Activated naive CD4-positive, alpha-beta T cell treated with Interleukin-2 at 50 U/mL for 16 hours (primary cell): Measurements from ENCODE around the gene B3GNT3.

Source experiments
- DNase-seq: peaks from one replicate; pipeline ENCODE4 v3.0.0-alpha.2; 2020

Gene B3GNT3, protein sequence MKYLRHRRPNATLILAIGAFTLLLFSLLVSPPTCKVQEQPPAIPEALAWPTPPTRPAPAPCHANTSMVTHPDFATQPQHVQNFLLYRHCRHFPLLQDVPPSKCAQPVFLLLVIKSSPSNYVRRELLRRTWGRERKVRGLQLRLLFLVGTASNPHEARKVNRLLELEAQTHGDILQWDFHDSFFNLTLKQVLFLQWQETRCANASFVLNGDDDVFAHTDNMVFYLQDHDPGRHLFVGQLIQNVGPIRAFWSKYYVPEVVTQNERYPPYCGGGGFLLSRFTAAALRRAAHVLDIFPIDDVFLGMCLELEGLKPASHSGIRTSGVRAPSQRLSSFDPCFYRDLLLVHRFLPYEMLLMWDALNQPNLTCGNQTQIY

DNA sequence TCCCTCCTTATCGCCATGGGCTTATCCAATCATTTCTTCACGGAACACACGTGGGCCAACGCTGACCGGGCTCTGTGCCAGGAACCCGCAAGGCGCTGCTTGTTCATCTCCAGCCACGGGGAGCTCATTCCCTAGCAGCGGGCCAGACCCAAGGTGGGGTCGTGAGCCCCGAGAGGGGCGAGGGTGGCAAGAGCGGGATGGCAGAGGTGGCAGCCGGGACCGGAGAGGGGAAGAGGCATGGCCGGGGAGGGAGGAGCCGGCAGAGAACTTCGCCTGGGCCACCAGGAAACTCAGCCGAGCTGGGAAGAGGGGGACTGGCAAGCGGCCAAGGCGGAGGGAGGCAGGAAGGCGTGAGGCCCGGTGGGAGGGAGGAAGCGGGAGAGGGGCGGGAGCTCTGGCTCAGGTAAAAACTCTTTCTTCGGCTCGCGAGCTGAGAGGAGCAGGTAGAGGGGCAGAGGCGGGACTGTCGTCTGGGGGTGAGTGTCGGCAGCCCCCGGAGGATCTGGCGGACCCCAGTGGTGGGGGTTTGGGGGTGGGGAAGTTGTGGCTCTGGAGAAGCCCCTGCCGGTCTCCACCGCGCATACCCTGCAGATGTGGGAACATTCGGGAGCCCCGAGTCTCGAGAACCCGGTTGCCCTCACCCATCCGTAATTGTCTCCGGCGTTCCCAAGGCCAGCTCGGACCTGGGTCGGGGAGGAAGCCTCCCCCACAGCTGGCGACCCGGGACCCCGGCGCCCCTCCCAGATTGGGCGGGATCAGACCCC is at the start of gene B3GNT3:
TSS of gene B3GNT3 (plus strand) at position 408 of the 764 bp plus-strand sequence. CDS start 12,670 bp downstream, outside the sequence.
- DNase-seq, result peak; percentile 24

DNA sequence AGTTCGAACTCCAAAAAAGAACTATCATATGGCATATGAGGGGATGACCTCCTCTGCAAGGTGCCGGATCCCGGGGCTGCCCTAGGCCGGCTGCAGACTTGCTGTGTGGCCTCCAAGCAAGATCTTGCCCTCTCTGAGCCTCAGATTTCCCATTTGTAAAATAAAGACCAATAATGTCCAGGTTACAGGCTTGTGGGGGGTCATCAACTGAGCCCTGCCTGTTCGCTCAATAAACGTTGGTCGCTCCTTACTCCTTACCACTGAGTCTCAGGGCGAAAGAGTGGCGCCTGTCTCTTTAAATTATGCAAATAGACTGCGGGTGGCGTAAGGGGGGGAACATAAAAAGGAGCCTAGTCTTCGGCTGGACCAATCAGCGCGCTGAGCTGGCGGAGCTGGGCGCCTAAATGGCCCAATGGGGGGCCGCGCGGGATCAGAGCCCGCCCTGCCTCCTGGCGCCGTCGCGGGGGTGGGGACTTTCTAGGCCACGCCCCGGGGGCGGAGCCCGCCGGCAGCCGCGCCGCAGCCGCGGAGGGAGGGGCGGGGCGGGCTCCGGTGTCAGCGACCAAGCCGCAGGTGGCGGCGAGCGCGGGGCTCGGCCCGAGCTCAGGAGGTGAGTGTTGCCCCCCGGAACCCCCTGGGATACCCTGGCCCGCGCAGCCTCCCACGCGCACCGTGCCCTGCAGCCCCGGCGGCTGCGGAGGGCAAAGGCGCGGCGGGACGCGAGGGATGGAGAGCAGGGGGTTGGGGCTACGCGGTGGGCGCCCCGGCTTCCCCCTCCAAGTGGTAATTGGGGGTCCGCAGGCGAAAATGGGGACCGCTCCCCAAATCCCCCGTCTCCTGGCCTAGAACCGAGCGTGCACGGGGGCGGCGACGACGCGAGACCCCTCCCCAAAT is 47.5 kb upstream of the B3GNT3 start:
- DNase-seq, result peak; percentile 95

DNA sequence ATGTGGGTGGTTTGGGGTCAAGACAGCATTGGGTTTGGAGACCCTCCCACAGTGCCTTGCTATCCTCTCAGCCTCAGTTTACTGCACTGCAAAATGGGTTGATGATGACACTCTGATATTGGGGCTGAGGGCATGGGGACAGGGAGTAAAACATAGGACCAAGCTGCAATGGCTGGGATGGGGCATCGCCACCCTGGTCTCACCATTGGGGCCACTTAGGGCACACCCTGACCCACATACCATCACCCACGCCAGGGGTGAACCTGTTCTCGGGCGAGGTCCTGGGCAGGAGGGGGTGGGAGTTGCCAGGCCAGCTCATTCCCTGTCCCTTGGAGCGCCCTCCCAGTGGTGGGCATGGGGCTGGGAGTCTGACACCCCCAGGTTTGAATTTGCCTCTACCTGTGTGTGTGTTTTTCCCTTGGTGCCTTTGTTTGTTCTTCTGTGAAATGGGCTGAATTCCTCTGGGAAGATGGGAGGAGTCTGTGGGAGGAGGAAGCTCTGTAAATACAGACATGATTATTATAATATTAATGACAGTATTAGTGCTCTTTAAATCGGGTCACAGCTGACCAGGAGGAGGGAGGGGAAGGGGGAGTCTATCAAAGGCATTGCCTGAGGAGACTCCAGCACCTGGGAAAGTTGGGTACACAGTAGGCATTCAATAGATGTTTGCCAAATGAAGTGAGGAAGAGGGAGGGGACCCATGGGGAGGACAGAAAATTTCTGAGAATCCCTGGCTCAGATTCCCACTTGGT is 45.9 kb upstream of the B3GNT3 start:
- DNase-seq, result no peak

DNA sequence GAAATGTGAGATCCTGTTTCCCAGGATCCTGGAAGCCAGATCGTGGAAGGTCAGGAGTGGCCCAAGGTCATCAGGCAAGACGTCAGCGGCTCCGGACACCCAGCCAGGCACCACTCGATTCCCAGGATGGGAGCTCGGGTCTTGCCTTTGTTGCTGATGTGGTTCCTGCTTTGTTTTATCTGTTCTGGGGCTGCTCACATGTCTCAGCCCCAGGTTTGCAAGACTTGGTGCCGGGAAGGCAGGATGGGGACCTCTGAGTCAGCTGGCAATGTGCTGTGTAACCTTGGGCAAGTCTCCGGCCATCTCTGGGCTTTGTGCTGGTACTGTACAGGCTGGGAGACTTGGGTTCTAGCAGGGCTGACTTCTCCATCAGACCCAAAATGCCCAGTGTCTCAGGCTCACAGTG is 45.0 kb upstream of the B3GNT3 start:
- peak; percentile 29 for DNase-seq

DNA sequence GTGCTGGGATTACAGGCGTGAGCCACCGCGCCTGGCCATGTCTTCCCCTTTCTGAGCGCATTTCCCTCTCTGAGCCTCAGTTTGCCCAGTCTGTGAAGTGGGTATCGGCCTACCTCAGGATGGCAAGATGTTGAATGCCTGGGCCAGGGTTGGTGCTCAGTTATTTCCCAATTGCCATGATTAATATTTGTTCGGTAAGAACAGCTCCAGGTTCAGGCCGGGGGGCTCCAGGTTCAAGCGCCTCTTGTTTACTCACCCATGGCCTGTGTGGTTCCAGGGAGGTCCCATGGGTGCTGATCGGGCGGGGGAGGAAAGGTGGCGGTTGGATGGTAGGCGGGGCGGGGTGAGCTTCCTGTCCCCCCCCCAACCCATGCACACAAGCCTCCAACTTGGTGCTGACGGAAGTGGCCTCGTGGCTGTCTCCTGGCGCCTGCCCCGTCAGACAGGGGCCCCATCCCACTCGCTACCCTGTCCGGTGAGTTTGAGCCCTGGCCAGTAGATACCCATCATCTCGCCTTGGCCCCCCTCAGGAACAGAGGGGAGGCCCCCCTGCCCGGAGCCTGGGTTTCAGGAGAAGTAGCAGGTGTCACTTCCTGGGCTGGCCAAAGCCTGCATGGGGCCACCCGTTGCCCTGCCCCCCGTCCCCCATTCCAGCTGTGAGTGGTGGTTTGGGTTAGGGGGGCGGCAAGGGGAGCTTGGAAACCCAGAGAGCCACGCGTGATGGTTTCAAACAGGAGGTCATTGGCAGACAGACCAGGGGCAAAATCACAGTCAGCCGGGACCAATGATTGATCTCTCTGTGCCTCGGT is 43.6 kb upstream of the B3GNT3 start, which contains the start of gene FCHO1:
TSS of gene FCHO1 (plus strand) at position 375 of the 809 bp plus-strand sequence. CDS start 3,688 bp downstream, outside the sequence.
- peak; percentile 86 for DNase-seq

DNA sequence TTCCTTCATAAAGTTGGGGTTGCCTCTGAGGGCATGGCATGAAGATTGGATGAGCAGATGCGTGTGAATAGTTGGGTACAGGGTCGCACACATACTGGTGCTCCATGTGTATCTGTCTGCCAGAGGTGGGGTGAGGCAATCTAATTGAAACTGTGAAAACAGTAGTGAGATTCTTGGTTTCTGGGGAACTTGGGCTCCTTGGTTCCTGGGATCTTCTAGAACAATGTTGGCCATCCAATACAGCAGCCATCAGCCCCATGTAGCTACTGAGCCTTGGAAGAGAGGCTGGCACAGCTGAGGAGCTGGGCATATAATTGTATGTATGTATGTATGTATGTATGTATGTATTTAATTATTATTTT is 43.0 kb upstream of the B3GNT3 start:
- DNase-seq, result no peak

DNA sequence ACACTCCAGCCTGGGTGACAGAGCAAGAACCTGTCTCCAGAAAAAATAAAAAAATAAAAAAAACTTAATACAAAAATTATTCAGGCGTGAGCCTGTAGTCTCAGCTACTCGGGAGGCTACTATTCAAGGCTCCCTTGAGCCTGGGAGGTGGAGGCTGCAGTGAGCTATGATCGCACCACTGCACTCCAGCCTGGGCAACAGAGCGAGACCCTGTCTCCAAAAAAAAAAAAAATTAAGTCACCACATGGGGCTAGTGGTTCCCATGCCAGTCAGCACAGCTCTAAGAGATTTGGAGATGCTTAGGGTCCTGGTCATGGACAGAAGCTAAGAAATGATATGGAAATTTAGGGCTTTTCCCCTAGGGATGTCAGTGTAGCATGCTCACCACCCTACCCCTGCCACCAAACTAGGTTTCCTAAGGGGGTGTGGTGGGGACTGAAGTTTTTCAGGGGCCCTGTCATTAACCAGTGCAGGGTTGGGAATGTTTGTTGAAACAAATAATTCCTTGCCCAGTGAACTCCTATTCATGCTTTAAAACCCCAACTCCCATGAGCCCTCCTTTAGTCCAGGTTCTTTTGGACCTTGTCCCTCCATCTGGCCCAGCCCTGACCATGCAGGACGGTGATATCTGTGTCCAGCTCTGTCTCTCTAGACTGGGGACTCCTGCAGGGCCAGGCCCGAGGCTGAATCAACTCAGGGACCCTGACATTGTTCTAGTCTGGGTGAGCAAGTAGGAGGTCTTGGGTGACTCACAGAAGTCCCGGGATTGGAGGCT is 41.9 kb upstream of the B3GNT3 start:
- no peak for DNase-seq

DNA sequence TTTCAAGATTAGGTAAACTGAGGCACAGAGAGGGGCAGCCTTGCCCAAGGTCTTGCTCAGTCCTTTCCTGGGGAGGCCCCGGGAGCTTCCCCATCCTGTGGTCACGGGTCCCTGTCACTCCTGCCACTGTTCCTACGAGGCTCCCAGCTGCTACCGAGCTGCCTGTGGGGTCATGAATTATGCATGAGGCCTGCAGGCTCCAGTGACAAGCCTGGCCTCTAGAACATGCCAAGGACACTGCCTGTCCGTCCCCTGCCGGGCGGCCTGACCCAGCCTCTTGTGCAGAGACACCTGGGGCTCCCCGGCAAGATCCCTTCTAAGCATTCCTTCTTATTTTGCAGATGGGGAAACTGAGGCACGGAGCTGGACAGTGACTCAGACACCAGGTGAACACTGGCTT is 41.0 kb upstream of the B3GNT3 start:
- no peak for DNase-seq

DNA sequence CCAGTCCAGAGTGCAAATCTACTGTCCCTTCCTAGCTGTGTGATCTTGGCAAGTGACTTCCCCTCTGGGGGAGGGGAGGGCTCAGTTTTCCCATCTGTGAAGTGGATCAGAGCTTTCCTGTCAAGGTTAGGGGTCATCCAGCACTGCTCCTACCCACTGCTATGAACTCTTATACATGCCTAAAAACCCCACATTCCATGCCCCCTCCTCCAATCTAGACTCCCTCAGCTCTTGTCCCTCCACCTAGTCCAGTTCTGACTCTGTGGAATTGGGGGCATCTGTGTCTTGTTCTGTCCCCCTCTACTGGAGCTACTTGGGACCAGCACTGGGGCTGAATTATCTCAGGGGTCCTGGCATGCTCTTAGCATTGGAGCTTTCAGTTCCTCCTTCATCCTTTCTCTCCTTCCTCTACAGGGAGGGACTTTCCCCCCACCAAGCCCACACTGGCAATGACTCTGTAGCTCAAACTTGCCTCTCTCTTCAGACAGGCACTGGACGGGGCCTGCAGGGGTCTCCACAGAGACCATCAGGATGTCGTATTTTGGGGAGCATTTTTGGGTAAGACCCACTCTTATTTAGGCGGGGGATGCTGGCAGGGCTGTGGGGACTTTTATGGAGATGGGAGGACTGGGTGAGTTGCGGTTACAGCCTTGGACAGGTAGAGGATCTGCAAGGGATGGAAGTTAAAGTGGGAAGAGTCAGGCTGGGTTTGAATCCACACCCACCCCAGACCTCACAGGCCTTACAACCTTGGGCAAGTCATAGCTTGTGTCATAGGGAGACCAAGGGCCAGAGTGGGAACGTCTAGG is 40.1 kb upstream of the B3GNT3 start:
- DNase-seq, result no peak

DNA sequence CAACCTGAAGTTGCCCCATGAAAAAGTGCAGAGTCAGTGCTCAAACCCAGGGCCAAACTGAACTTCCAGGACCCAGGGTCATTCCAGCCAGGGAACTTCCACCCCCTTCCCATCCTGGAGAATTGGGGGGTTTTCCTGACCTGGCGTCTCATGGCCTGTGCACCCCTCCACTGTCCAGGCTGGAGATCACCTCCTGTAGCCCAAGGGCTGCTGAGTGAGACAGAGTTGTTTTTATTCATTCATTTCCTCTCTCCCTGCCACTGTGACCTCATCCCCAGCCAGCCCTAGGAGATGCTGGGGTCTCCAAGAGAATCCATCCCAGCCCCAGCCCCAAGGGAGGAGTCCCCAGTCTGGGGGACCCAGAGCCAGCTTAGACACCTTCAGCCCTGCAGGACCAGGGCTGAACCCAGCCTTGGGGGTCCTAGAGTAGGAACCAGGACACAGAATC is 39.5 kb upstream of the B3GNT3 start:
- DNase-seq, result no peak

DNA sequence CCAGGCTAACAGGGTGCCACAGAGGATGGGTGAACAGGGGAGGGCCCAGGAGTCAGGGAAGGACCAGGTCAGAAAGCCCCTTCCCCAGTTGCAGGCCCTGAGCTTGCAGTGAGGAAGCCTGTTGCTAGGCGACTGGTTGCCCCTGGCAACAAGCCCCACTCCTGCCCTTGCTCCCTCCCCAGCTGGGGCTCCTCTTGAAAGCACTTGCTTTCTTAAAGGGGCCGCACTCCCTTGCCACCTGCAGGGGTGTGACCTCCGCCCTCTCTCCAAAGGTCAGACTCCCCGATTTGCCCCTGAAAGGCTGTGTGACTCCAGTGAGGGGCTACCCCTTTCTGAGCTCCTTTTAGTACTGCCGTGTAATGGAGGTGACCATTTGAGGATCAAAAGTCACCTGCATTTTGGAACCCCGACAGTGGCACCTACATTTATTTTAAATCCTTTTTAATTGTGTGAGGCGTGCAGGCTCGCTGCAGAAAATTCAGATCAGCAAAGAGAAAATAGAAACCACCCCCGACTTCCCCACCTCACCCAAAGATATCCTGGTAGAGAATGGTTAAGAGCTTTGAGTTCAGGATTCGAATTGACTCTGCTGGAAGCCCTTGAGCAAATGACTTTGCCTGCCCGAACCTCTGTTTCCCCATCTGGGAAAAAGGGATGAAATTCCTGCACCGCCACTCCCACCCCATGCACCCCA is 38.8 kb upstream of the B3GNT3 start:
- peak; percentile 26 for DNase-seq

DNA sequence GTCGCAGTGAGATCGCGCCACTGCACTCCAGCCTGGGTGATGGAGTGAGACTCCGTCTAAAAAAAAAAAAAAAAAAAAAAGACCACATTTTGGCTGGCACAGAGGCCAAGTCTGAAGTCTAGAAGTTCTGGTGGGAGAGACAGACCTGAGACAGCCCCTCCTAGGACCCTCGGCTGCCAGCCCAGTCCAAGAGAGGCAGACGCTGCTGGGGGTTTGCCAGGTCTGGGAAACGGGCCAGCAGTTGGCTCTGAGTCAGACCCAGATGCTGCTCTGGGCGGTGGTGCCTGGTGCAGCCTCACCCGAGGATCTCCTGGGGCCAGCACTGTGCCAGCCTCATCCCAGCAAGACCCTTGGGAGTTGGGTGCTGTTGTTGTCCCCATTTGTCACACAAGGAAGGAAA is 37.8 kb upstream of the B3GNT3 start:
- DNase-seq, result no peak

DNA sequence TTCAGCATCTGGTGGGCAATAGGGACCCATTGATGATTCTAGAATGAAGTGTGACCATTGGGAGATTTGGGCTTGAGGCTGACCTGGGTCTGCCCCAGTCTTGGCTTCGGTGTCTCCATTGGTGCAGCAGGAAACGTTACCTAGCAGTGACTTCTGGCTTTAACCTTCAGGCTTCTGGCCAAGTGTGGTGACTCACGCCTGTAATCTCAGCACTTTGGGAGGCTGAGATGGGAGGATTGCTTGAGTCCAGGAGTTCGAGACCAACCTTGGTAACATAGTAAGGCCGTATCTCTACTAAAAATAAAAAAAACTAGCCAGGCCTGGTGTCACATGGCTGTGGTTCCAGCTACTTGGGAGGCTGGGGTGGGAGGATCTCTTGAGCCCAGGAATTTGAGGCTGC is 36.4 kb upstream of the B3GNT3 start:
- DNase-seq, result no peak

DNA sequence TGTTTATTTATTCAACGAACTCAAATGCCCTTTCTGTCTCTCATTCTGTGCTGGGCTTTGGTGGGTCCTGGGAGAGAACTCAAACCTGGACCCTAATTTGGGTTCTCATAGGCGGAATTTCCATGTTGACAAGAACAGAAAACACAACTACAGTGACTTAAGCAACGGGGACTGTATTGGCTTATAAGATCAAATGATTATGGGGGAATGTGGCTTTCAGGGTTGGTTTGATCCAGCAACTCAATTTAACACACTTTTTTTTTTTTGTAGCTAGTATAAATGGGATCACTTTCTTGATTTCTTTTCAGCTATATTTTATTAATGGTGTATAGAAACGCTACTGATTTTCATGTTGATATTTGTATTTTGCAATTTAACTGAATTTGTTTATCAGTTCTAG is 33.8 kb upstream of the B3GNT3 start:
- DNase-seq, result no peak

DNA sequence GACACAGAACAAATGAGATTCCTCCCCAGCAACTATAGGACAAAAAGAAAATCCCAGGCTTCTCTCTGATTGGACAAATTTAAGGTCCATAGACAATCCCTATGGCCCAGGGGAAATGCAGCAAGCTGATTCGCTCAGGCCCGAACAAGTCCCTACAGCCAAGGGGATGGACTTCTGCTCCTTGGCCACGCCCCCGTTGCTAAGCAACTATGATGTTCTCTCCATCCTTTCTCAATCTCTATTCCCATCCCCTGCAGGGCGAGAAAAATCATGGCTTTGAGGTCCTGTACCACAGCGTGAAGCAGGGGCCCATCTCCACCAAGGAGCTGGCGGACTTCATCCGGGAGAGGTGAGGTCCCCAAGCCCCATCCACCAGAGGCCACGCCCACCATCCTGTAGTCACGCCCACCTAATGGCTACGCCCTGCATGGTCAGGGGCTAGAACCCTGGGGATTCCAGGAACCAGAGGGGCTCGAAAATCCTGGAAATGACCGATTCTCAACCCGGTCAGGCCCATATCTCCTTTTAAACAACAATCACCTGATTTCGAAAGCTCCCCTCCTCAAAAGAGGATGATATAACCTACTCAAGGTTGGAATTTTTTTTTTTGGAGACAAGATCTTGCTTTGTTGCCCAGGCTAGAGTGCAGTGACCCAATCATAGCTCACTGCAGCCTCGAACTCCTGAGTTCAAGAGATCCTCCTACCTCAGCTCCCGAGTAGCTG is 32.3 kb upstream of the B3GNT3 start:
- no peak for DNase-seq

DNA sequence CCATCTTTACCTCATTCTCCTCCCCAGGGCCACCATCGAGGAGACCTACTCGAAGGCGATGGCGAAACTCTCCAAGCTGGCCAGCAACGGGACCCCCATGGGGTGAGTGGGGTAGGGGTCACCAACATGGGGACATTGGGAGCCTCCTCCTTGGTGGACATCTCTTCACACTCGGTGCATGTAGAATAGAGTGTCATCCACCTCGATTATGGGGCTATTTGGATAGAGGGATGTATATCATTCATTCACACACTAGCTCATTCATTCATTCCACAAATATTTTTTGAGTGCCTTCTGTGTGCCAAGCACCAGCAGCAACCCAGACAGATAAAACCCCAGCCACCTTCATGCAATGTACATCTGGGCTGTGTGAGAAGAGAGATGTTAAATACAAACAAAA is 30.6 kb upstream of the B3GNT3 start:
- DNase-seq, result no peak

DNA sequence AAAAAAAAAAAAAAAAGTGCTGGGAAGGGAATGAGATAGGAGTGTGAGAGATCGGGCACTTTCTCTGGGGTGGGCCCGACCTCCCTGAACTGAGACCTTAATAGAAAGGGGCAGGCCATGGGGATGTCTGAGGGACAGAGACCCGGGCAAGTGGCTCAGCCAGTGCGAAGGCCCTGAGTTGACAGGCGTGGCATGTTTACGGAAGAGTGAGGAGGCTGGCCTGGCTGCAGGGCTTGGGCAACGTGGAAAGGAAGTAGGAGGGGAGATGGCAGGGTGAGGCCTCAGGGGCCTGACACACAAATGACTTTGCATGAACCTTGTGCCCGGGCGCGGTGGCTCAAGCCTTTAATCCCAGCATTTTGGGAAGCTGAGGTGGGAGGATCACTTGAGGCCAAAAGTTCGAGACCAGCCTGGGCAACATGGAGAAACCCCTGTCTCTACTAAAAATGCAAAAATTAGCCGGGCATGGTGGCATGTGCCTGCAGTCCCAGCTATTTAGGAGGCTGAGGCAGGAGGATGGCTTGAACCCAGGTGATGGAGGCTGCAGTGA is 29.8 kb upstream of the B3GNT3 start:
- no peak for DNase-seq

DNA sequence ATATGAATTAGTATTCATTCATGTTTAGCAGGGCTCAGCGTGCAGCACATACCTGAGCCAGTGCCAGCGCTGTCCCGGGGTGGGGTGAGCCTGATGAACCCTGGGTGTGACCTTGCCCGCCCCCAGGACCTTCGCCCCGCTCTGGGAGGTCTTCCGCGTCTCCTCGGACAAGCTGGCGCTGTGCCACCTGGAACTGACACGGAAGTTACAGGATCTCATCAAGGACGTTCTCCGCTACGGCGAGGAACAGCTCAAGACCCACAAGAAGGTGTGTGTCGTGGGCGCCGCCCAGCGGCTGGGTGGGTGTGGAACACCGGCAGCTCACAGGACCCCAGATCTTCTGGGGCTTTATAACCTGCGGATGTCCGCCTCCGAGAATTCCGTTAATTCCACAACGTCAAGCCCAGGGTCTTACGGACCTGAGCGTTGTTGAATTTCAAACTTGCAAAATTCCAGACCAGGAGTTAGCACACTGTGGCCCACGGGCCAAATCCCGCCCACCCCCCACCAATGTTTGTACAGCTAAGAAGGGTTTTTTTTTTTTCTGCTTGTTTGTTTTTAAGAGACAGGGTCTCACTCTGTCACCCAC is 28.3 kb upstream of the B3GNT3 start:
- no peak for DNase-seq
